HG02885 (cell line): Measurements from ENCODE around the gene PPP4R4.

ENCODE experiments used
- ATAC-seq: cut with Tn5 transposase; IDR thresholded peaks from one replicate; pipeline ENCODE4 v1.9.1; 2021; ENCODE audit warnings: mild to moderate bottlenecking; ENCODE audit not compliant: unreplicated experiment, poor library complexity

PPP4R4 gene

GRCh38 chr14:94173885-94174603 lies at the start of gene PPP4R4:
Gene PPP4R4 (plus strand): TSS chr14:94174322. CDS start chr14:94174466, 144 bp downstream.
- ATAC-seq: peak; percentile 83

DNA sequence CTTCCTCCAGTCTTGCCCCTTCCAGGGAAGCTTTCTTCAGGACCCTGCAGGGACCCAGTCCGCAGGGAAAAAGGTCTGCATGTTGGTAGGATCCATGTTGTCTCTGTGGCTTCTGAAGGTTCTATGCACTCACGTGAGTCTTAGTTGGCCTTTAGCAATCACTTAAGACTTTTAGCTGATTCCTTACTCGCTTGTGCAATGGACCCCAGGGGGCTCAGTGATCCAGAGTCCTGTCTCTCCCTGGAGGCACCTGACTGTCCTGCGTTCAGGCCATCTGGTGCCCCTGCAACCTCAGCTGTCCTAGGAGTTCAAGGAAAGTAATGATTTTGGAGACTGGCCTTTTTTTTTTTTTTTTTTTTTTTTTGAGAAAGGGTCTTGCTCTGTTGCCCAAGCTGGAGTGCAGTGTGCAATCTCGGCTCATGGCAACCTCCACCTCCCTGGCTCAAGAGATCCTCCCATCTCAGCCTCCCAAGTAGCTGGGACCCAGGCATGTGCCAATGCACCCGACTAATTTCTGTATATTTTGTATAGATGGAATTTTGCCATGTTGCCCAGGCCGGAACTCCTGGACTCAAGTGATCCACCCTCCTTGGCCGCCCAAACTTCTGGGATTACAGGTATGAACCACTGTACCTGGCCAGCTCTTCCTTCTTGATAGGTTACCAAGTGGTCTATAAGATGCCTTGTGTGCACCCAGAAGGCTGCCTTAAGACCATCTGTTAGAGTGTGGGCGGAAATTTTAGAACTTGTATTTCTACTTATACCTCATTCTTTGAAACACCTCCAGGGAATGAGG lies 49.3 kb upstream of the PPP4R4 start:
- no peak for ATAC-seq

DNA sequence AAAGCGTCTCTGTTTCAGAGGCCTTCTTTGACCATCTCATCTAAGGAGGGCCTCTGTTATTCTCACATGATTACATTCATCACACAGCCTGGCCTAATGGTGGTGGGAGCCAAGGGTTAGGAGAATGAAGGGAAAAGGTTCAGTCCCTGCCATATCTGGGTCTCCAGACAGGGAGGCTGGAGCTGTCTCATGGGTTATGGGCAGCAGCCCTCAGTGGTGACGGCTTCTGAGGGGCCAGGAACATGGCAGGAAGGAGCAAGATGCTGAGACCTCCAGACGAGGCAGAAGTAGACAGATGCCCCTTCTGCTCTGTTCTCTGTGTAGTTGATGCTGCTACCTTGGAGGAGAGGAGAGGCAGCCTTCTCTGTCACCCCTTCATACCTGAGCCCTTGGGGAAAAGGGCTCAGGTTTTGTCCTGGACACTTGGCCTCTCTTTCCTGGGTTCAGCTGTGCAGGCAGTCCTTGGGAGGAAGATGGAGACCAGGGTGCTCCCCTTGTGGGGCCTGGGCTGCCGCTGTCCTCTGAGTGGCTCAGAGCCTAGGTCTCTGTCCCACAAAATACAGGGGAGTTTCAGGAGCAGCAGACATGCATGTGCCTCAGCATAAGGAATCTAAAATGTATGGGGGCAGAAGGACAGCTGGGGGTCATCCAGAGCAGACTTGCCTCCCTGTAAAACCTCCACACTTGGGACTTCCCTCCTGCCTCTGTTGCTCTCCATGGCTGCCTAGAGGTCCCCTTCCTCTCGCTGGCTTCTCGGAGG lies 48.3 kb upstream of the PPP4R4 start:
- no peak for ATAC-seq

GRCh38 chr14:94126419-94126677 lies 47.8 kb upstream of the PPP4R4 start:
- no peak for ATAC-seq

- no peak for ATAC-seq
Measured at GRCh38 chr14:94126800-94127199, 47.3 kb upstream of the PPP4R4 start.

GRCh38 chr14:94127330-94127729 lies 46.8 kb upstream of the PPP4R4 start:
- ATAC-seq: no peak

GRCh38 chr14:94128216-94128839 lies 45.8 kb upstream of the PPP4R4 start:
- no peak for ATAC-seq

DNA sequence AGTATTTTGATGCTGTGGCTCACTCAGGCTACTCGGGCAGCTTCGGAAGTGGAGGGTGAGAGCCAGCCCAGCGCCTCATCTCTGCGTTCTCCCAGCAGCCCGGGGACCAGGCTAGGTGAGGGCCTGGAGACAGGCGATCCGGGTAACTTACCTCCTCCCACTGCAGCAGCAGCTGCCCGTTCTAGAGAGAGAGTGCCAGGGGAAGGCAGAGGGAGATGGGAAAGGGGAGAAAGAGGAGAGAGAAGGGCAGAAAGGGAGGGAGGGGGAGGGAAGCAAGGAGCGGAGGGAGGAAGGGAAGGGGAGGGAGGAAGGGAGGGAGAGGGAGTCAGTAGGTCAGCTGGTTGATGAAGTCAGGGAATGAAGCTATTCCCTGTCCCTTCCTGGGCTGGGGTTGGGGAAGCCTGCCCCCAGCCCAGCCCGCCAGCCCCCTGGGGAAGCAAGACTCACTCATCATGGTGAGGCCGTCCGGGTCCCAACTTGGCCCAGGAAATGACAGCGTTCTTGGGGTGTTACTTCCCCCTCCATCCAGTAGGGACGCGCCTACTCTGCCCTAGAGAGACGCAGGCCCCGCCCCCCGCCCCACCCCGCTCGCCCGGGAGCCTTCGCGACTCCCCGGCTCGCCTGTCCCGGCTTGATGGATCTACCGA lies 44.9 kb upstream of the PPP4R4 start, which contains the start of gene IFI27L2:
Gene IFI27L2 (minus strand): TSS at position 494 of the 647 bp plus-strand sequence. CDS start 40 bp downstream, at position 454.
- peak; percentile 91 for ATAC-seq

DNA sequence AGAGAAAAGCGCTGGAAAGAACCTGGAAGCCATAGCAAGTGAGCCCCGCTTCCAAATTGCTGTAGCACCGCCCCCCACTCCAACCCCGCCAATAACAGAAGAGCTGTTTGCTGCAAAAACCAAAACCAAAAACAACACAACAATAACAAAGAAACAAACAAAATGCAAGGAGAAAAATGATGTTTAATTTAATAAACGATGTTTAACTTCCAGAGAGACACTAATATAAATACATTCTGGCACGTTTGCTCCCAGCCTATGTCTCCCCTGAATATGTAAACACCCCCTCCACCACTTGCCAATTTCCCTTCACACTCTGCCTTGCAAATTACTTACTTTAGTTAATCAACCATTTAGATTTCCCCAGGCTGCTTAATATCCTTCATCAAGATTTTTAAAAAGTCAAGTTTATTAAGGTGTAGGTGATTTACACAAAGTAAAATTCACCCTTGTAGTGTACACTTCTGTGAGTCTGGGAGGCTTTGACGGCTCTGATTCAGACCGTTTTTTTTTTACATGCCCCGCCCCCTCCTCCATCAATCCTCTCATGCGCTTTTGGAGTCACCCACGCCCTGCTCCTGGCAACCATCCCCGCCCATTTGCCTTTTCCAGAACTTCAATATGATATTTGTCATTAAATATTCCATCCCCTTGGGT lies 44.2 kb upstream of the PPP4R4 start:
- no peak for ATAC-seq

DNA sequence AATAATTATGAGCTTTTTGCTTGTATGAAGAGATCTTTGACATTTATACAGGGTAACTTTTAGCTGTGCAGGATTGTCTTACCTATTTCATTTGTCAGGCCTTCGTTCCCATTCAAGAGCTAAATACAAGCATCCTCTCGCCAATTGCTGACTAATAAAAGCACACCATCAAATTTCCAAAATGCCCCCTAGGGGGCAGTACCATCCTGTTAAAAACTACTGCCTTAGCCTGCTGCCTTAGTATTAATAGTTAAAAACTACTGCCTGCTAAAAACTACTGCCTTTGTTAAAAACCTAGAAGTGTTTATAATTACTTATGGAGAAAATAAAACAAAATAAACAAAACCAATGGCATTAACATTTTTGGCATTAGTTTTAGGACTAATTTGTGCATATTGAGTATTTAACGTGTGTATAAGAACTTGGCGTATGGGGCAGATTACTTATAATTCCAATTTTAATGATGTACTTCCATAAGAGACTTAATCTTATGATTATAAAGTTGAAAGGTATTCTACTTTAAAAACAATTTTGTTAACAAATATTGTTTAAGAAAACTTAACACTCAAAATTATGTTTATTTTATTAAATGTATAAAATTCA lies 41.7 kb upstream of the PPP4R4 start:
- ATAC-seq: no peak

- no peak for ATAC-seq
Measured at GRCh38 chr14:94135476-94135875, 38.6 kb upstream of the PPP4R4 start.

DNA sequence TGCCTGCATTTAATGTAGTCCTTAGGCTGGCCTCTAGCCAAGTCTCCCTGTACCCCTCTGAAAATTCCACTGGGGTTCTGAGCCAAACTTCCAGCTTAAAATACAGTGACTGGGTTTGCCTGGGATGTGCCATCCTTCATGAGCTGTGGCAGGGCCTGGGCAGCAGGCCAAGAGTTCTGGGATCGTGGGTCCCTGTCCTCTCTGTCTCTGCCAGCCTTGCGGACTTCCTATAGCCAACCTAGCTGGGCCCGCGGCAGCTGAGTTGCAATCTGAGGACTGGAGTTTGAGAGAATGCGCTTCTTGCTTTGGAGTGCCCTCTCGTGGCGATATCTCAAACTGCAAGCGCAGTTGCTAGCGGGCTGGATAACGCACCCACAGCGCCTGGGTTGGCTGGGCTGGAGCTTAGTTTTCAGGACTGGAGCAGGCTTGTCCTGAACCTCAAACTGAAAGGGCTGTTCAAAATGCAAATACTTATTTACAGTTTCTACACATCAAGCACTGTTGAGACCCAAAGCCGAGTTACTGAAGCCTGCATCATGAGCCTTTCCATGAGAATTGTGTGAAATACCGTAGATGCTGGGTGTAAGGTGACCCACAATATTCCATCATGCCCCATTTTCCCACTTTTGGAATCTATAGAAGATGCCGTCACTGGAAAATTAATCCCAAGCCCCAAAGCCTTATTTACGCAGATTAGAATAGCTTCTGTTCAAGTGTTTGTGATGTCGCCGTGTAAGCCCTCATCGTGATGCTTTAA lies 37.4 kb upstream of the PPP4R4 start:
- peak; percentile 81 for ATAC-seq

DNA sequence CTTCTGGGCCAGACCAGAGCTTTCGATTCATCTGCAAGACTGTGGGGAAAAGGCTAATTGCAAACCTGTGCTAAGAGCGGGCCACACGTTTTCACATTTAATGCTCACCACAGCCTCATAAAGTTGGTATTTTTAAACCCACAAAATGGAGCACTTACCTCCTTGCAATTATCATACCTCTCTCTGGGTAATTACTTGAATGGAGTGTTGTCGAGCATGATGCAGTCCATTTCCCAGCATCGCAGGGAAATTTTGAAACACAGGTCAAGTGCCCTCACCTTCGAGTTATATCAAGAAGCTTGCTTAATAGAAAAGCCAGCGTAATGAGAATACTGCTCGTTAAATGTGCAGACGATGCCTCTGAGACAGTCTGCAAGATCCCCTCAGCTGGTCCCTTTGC lies 35.9 kb upstream of the PPP4R4 start:
- no peak for ATAC-seq

GRCh38 chr14:94139006-94139405 lies 35.1 kb upstream of the PPP4R4 start:
- no peak for ATAC-seq

- ATAC-seq: no peak
Measured at GRCh38 chr14:94139421-94139820, 34.7 kb upstream of the PPP4R4 start.

DNA sequence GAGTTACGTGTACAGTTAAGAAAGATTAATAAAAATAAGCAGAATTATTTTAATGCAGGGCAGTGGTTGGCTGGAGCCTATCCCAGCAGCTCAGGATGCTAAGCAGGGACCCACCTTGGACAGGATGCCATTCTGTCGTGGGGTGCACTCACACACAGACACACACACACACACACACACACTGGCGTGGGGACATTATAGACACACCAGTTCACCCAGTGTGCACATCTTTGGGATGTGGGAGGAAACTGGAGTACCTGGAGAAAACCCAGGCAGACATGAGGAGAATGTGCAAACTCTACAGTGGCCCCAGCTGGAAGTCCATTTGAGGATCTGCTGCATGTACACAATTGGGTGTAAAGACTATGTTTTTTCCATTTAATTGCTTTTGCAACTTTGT lies 31.9 kb upstream of the PPP4R4 start:
- ATAC-seq: no peak

DNA sequence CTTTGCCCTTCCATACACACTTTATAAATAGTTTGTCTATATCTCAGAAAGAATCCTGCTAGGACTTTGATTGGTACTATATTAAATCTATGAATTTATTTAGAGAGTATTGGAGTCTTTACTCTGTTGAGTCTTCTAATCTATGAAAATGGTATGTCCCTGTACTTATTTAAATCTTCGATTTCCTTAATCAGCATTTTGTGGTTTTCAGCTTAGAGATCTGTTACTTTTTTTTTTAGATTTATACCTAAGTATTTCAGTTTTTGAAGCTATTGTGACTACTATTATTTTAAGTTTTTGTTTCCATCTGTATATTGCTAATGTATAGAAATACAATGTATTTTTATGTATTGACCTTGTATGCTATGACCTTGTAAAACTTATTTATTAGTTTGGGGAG lies 31.3 kb upstream of the PPP4R4 start:
- no peak for ATAC-seq

- no peak for ATAC-seq
Measured at GRCh38 chr14:94143239-94143638, 30.9 kb upstream of the PPP4R4 start.

DNA sequence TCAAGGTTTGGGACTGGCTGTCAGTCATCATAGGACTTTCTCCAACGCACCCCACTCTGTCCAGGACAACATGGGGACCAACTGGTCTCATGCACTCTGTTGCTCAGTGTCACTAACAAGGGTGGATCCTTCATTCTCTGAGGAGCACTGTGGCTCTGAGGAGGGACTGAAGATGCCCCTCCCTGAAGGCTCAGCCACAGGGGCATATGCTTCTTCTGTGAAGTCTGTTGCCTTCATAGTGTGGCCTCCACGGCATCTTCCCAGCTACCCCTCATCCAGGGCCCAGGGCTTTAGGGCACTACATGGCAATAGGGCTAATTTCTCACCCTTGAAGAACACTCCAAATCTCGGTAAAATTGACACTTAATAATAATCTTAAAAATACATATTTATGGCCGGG lies 30.4 kb upstream of the PPP4R4 start:
- no peak for ATAC-seq
